ENCODE results near the gene EPYC. TPM values are rescaled to one million over a fixed set of nuclear protein-coding genes. Genes with fewer than 3 reads are reported as not detected.

Gene EPYC
- total RNA-seq, 1 donor from 2014 or later = not detected

- Mint-ChIP-seq H3K36me3 (ENCODE audit: low read depth) (no peaks in the 10 kb centered on the region), H3K4me1 (ENCODE audit: low read depth) (no peaks in the 10 kb centered on the region), H3K4me3 (no peak overlapping the region), H3K9me3 (no peaks in the 10 kb centered on the region), H3K27ac (no peak overlapping the region), H3K27me3 (ENCODE audit: insufficient read depth) (peaks cover 3% of the 10 kb centered on the region)
- intact Hi-C loops (cut with micrococcal nuclease) = no loop called here
- DNase-seq (ENCODE audit: low spot score) = no peak
Measured at GRCh38 chr12:90964616-90965015, 40.2 kb downstream of the EPYC start.

DNA sequence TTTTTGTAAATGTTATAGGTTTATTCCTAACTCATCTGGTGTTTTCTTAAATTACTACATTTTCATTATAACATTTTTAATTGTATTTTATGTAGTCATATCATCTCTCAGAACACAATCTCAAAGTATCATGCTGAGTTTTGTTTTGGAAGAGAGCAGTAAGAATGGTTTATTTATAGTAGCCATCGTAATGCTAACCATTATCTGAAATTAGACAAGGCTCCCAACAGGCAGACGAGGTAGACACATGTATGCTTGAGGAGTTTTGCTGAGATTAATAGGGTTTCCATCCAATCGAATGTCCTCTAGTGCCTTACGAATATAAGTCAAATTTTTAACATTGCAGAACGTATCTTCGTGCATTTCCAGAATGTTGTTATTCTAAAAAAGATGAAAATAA is 40.8 kb downstream of the EPYC start:
- H3K27ac Mint-ChIP-seq = no peak overlapping the region
- DNase-seq (ENCODE audit: low spot score) = no peak
- H3K4me1 Mint-ChIP-seq (ENCODE audit: low read depth) = no peaks in the 10 kb centered on the region
- H3K9me3 Mint-ChIP-seq = no peaks in the 10 kb centered on the region
- peaks cover 3% of the 10 kb centered on the region for H3K27me3 Mint-ChIP-seq (ENCODE audit: insufficient read depth)
- H3K36me3 Mint-ChIP-seq (ENCODE audit: low read depth) = no peaks in the 10 kb centered on the region
- H3K4me3 Mint-ChIP-seq = no peak overlapping the region
- intact Hi-C loops (cut with micrococcal nuclease) = no loop called here

DNA sequence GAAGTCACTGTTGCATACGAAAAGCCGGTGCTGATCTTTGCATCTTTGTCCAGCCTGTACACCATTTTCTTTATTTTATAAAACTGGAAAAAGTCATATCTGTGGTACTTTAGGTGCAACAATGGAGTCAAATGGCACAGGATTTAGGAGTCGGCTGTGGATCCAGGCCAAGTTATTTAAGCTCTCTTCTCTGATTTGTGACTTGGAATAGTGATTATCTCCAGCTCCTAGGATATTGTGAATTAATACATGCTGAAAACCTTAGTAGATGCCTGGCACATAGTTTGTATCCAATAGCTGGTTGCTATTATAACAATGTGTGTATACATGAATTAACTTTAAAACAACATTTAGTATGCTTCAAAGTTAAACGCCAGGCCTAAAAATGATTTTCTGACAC is 43.6 kb downstream of the EPYC start:
- intact Hi-C loops (cut with micrococcal nuclease) = no loop called here
- Mint-ChIP-seq H3K36me3 (ENCODE audit: low read depth) (no peaks in the 10 kb centered on the region), H3K4me1 (ENCODE audit: low read depth) (no peaks in the 10 kb centered on the region)

GRCh38 chr12:90959538-90960139 is 45.1 kb downstream of the EPYC start:
- Mint-ChIP-seq H3K9me3 (no peaks in the 10 kb centered on the region), H3K4me1 (ENCODE audit: low read depth) (no peaks in the 10 kb centered on the region), H3K27ac (no peak overlapping the region), H3K36me3 (ENCODE audit: low read depth) (no peaks in the 10 kb centered on the region), H3K27me3 (ENCODE audit: insufficient read depth) (no peaks in the 10 kb centered on the region), H3K4me3 (no peak overlapping the region)
- intact Hi-C loops (cut with micrococcal nuclease) = loop anchor here (1.0 kb wide), 2 partner anchors 14 to 1416 kb away; no protein-coding TSS in a partner anchor
- DNase-seq (ENCODE audit: low spot score) = no peak

More for the DNA sequence above, 43.6 kb downstream of the EPYC start:
- DNase-seq (ENCODE audit: low spot score) = no peak
- H3K9me3 Mint-ChIP-seq = no peaks in the 10 kb centered on the region
- no peak overlapping the region for H3K4me3 Mint-ChIP-seq
- H3K27ac Mint-ChIP-seq = no peak overlapping the region
- no peaks in the 10 kb centered on the region for H3K27me3 Mint-ChIP-seq (ENCODE audit: insufficient read depth)

DNA sequence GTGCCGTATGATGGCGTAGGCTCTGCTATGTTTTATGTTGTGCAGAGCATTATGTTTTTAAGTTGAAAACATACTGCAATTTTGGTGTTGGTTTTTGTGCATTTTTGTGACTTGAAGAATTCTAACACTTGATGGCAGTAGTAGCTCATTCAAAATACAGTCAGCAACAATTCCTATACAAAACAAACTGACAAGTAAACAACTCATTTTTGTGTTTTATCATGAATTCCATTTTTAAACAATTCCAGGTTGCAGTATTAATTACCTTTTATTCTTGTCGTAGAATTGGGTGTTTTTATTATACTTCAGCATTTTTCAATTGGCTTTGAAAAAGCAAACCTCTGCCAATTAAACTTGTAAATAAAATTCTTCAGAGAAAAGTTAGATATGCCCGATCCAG is 45.7 kb downstream of the EPYC start:
- DNase-seq (ENCODE audit: low spot score) = no peak
- Mint-ChIP-seq H3K27me3 (ENCODE audit: insufficient read depth) (no peaks in the 10 kb centered on the region), H3K27ac (no peak overlapping the region), H3K4me1 (ENCODE audit: low read depth) (no peaks in the 10 kb centered on the region), H3K36me3 (ENCODE audit: low read depth) (no peaks in the 10 kb centered on the region), H3K4me3 (no peak overlapping the region), H3K9me3 (no peaks in the 10 kb centered on the region)
- intact Hi-C loops (cut with micrococcal nuclease) = loop anchor here (1.0 kb wide), 2 partner anchors 14 to 1416 kb away; no protein-coding TSS in a partner anchor

- no peak overlapping the region for H3K27ac Mint-ChIP-seq
- intact Hi-C loops (cut with micrococcal nuclease) = no loop called here
- no peaks in the 10 kb centered on the region for H3K36me3 Mint-ChIP-seq (ENCODE audit: low read depth)
- no peak for DNase-seq (ENCODE audit: low spot score)
- H3K9me3 Mint-ChIP-seq = no peaks in the 10 kb centered on the region
- H3K27me3 Mint-ChIP-seq (ENCODE audit: insufficient read depth) = peaks cover 1% of the 10 kb centered on the region
- H3K4me3 Mint-ChIP-seq = no peak overlapping the region
- no peaks in the 10 kb centered on the region for H3K4me1 Mint-ChIP-seq (ENCODE audit: low read depth)
Measured at GRCh38 chr12:90958347-90958746, 46.4 kb downstream of the EPYC start.

GRCh38 chr12:90954921-90955320 is 49.9 kb downstream of the EPYC start, which contains the start of gene CCER1:
CCER1 (minus strand) TSS chr12:90955176; CDS start chr12:90954742, 434 bp downstream.
- H3K36me3 Mint-ChIP-seq (ENCODE audit: low read depth) = no peaks in the 10 kb centered on the region
- intact Hi-C loops (cut with micrococcal nuclease) = no loop called here
- H3K9me3 Mint-ChIP-seq = no peaks in the 10 kb centered on the region
- no peak for DNase-seq (ENCODE audit: low spot score)
- peaks cover 3% of the 10 kb centered on the region for H3K27me3 Mint-ChIP-seq (ENCODE audit: insufficient read depth)
- no peak within 1 kb of the TSS for H3K4me3 Mint-ChIP-seq
- no peak within 1 kb of the TSS for H3K27ac Mint-ChIP-seq
- H3K4me1 Mint-ChIP-seq (ENCODE audit: low read depth) = no peaks in the 10 kb centered on the region

DNA sequence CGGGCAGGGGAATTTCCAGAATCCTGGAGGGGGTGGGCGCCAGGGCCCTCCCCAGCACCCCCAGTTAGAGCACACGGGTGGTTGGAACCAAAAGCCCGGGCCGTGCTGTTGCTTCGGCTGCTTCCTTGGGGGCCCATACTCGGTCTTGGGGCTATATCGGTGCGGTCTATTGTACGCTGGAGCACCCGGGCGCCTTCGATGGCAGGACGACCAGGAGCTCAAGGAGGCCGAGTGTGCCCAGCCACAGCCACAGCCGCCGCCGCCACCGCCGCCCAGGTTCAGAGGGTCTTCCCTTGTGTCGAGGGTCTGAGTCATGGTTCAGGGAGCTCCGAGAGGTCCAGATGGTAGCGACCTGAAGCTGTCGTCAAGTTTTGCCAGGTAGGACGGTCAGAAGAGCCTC is 50.3 kb downstream of the EPYC start:
- intact Hi-C loops (cut with micrococcal nuclease) = no loop called here
- Mint-ChIP-seq H3K27ac (no peak overlapping the region), H3K4me1 (ENCODE audit: low read depth) (no peaks in the 10 kb centered on the region), H3K36me3 (ENCODE audit: low read depth) (no peaks in the 10 kb centered on the region), H3K4me3 (no peak overlapping the region), H3K9me3 (no peaks in the 10 kb centered on the region), H3K27me3 (ENCODE audit: insufficient read depth) (peaks cover 3% of the 10 kb centered on the region)
- DNase-seq (ENCODE audit: low spot score) = no peak

DNA sequence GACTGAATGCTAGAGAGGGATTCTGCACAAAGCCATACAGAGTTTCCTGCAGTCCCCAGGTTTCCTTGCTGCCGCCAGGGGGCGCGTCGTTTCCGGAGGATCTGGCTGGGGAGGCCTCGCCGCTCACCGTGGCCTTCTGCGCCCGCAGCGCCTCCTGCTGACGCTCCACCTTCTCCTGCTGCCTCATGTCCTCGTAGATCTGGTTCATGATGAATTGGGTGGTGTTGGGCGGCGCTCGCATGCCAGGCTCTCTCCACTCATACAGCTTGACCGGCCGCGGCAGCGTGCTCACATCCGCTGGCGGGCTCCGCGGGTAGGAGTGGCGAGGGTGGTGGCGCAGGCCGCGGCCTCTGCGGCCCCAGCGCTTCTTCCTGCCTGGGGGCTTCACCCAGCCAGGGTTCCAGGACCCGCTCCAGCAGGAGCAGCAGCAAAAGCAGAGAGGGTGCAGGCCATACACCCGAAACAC is 50.8 kb downstream of the EPYC start:
- no peak for DNase-seq (ENCODE audit: low spot score)
- no peaks in the 10 kb centered on the region for H3K36me3 Mint-ChIP-seq (ENCODE audit: low read depth)

GRCh38 chr12:90951432-90952105 is 53.2 kb downstream of the EPYC start:
- Mint-ChIP-seq H3K36me3 (ENCODE audit: low read depth) (no peaks in the 10 kb centered on the region), H3K4me1 (ENCODE audit: low read depth) (no peaks in the 10 kb centered on the region), H3K9me3 (no peaks in the 10 kb centered on the region), H3K27ac (no peak overlapping the region), H3K4me3 (no peak overlapping the region), H3K27me3 (ENCODE audit: insufficient read depth) (peaks cover 3% of the 10 kb centered on the region)
- DNase-seq (ENCODE audit: low spot score) = no peak
- intact Hi-C loops (cut with micrococcal nuclease) = no loop called here

More for the DNA sequence above, 50.8 kb downstream of the EPYC start:
- Mint-ChIP-seq H3K4me3 (no peak overlapping the region), H3K27ac (no peak overlapping the region), H3K9me3 (no peaks in the 10 kb centered on the region), H3K4me1 (ENCODE audit: low read depth) (no peaks in the 10 kb centered on the region), H3K27me3 (ENCODE audit: insufficient read depth) (peaks cover 3% of the 10 kb centered on the region)
- intact Hi-C loops (cut with micrococcal nuclease) = no loop called here

- intact Hi-C loops (cut with micrococcal nuclease) = no loop called here
- peaks cover 2% of the 10 kb centered on the region for H3K27me3 Mint-ChIP-seq (ENCODE audit: insufficient read depth)
- no peaks in the 10 kb centered on the region for H3K4me1 Mint-ChIP-seq (ENCODE audit: low read depth)
- H3K4me3 Mint-ChIP-seq = no peak overlapping the region
- no peak for DNase-seq (ENCODE audit: low spot score)
- H3K36me3 Mint-ChIP-seq (ENCODE audit: low read depth) = no peaks in the 10 kb centered on the region
- H3K27ac Mint-ChIP-seq = no peak overlapping the region
- no peaks in the 10 kb centered on the region for H3K9me3 Mint-ChIP-seq
Measured at GRCh38 chr12:90947869-90948268, 56.9 kb downstream of the EPYC start.

DNA sequence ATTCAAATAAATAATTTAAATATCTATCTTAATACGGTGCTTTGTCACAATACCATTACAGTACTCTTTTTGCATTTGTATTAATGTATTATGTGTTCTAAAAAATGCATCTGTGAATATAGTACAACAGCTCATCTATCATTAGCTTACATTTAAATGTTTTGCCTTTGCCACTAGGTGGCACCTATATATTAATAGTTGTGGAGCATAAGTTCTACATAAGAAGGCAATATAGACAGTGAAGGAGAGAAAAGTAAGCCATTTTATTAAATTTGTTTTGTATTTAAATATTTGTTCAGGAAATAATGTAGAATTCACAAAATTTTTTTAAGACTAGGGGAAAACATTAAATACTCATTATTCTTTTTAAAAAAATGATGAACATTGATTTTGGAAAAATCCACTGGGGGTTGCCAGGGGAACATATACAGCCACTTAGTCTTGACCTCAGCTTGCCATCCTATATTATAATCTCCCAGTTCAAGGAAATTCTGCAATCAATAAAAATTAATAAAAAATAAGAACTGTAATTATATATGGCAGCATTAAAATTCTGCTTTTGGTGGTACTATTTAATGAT is 59.6 kb downstream of the EPYC start:
- intact Hi-C loops (cut with micrococcal nuclease) = loop anchor here (1.0 kb wide), 1 partner anchor 14 kb away; no protein-coding TSS in a partner anchor
- H3K4me3 Mint-ChIP-seq = no peak overlapping the region
- no peak for DNase-seq (ENCODE audit: low spot score)
- no peaks in the 10 kb centered on the region for H3K36me3 Mint-ChIP-seq (ENCODE audit: low read depth)
- no peaks in the 10 kb centered on the region for H3K4me1 Mint-ChIP-seq (ENCODE audit: low read depth)
- no peak overlapping the region for H3K27ac Mint-ChIP-seq
- no peaks in the 10 kb centered on the region for H3K27me3 Mint-ChIP-seq (ENCODE audit: insufficient read depth)
- no peaks in the 10 kb centered on the region for H3K9me3 Mint-ChIP-seq

DNA sequence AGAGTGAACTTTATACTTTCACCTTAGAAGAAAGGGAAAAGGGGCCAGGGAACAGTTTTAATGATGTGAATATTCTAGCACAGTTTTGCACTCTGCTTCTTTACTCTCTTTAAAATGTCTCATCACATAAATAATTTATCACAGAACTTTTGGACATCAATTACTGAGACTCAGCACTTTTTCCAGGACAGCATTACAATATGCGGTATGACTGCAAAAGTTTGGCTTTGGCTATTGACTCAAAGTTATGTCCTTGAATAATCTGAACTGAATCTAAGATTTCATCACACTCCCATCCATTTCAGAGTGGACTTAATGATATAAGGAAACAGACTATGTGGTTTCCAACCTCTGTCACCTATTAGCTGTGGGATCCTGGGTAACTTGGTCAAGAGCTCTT is 61.5 kb downstream of the EPYC start:
- no peak overlapping the region for H3K4me3 Mint-ChIP-seq
- H3K27ac Mint-ChIP-seq = no peak overlapping the region
- DNase-seq (ENCODE audit: low spot score) = no peak
- no peaks in the 10 kb centered on the region for H3K36me3 Mint-ChIP-seq (ENCODE audit: low read depth)
- intact Hi-C loops (cut with micrococcal nuclease) = no loop called here
- no peaks in the 10 kb centered on the region for H3K9me3 Mint-ChIP-seq
- no peaks in the 10 kb centered on the region for H3K4me1 Mint-ChIP-seq (ENCODE audit: low read depth)
- H3K27me3 Mint-ChIP-seq (ENCODE audit: insufficient read depth) = peaks cover 4% of the 10 kb centered on the region
